H1 (cell line): ENCODE measurements around the gene NEURL1. TPM values are rescaled to one million over a fixed set of nuclear protein-coding genes. Genes with fewer than 3 reads are reported as not detected.

Source experiments
- BRCA1 ChIP-seq: IDR thresholded peaks from 2 replicates; pipeline ENCODE4 v1.6.1; 2012; ENCODE audit warnings: low read depth, low read length, improper control_type of control experiment
- RBBP5 ChIP-seq: IDR thresholded peaks from 2 replicates; pipeline ENCODE4 v1.7.1; 2012; ENCODE audit warnings: low read depth, mild to moderate bottlenecking, inconsistent platforms, low read length, moderate library complexity, borderline replicate concordance
- RNF2 ChIP-seq: fragments of 200-900, 300-1000 bp; sonication (generic); IDR thresholded peaks from 2 replicates; pipeline ENCODE4 v1.7.1; 2016; ENCODE audit warnings: borderline replicate concordance, low read depth, mild to moderate bottlenecking, antibody characterized with exemption, low read length; ENCODE audit not compliant: poor library complexity, severe bottlenecking; ENCODE audit errors: missing control alignments
- TEAD4 ChIP-seq: IDR thresholded peaks from 2 replicates; pipeline ENCODE4 v1.6.1; 2012; ENCODE audit warnings: low read depth, low read length, inconsistent platforms, mixed read lengths
- polyA plus RNA-seq, 7 experiments: library from polyadenylated mRNA; depleted of rRNA in 3 of 7; stranded (reverse) in 5 of 7; unstranded in 2 of 7; fragments of >200 nt in 5 of 7; fragments of 200-250 nt in 2 of 7; gene quantifications; 1 replicate in 5 of 7; 2 replicates in 1 of 7; 4 replicates in 1 of 7; pipeline versions ENCODE4 v1.2.1 to v1.2.3, GENCODE V29; 2011 to 2013; ENCODE audit warnings: missing spikeins in 2 of 7, mixed read lengths in 2 of 7
- total RNA-seq: library from RNA; stranded (reverse); fragmentation: NEBNext Ultra II Directional; extraction: Animal tissue kit (Norgen Biotek cat#: 25700); gene quantifications from 2 replicates; pipeline ENCODE4 v1.2.1, GENCODE V29; 2021
- TF ChIP-seq, protein P1 (sequence below): IDR thresholded peaks from 2 replicates; pipeline ENCODE4 v1.6.1; 2011; ENCODE audit warnings: low read depth, mild to moderate bottlenecking, low read length; ENCODE audit not compliant: insufficient read depth

Gene NEURL1
- total and polyA plus RNA-seq, 2 of the 8 experiments (the other 6 are each of a cell fraction or from before 2014, with no cell fraction given): 0.54 to 0.58 TPM

DNA sequence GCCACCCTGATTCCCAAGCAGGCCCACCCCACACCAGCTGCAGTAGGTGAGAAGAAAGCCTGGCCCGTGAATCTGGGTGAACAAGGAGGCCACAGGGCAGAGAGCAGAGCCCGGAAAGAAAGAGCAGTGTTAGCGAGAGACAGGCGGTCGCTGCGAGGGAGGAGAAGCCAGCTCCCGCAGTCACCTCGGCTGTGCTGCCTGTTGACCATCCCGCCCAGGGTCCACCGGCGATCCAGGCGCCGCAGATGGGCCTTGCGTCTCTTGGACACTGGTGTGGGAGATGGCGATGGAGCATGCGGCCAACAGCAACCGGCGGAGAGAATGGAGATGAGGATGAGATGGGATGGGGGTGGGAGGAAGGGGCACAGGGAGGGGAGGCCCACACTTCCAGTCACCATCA lies 128.8 kb downstream of the NEURL1 start (continued):
- TF ChIP-seq RBBP5 (no peak), TEAD4 (no peak), BRCA1 (no peak), RNF2 (no peak)
- TF ChIP-seq, protein P1, sequence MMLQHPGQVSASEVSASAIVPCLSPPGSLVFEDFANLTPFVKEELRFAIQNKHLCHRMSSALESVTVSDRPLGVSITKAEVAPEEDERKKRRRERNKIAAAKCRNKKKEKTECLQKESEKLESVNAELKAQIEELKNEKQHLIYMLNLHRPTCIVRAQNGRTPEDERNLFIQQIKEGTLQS: no peak
